GM18519 (cell line): Measurements from ENCODE around the gene C2CD2L.
A peak's percentile ranks its signal among the peaks of the same experiment; 100 is the strongest.
"Not testable (repeated sequence)": the region's sequence is repeated elsewhere in the genome, so short reads cannot be mapped to it uniquely, and the experiment has no call there.

Source experiments
- ATAC-seq: cut with Tn5 transposase; IDR thresholded peaks from one replicate; pipeline ENCODE4 v1.9.1; 2021; ENCODE audit warnings: mild to moderate bottlenecking, moderate library complexity; ENCODE audit not compliant: unreplicated experiment, low FRiP score

C2CD2L gene

GRCh38 chr11:119092880-119093842, 14.0 kb upstream of the C2CD2L start:
- no peak for ATAC-seq

DNA sequence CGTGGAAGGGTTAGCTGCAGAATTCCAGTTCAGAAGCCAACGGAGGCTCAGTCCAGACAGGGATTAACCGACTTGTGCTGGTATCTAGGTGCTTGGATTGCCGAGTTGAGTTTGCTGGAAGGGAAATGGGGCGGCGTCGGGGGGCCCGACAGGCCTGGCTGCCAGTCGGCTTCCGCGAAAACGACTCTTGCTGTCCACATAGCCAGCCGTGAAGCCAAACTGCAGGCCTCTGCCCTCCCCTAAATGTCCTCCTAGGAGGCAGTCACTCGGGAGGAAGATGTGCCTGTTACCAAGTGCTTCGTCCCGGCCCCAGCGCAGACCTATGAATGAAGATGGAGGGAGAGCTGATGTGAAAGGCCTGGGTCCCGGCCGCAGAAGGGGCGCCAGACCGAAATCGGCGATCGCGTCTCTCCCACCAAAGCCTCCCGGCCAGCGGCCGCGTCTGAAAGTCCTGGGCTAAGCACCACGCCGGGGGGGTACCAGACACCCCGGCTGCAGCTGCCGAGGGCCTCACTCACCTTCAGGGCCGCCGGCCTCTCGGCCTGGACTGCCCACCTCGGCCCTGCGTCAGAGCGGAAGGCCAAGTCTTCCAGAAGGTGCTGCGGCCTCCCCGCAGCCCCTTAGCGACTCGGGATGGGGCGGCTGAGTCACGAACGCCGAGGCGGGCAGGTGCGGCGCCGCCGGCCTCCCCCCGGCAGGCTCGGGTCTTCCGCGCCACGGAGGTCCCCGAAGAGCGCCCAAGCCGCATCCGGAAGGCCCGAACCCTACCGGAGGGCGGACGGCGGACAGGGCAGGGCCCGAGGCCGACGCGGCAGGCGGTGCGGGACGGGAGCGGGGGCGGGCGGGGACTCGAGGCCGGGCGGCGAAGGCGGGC, 13.0 kb upstream of the C2CD2L start:
- no peak for ATAC-seq

DNA sequence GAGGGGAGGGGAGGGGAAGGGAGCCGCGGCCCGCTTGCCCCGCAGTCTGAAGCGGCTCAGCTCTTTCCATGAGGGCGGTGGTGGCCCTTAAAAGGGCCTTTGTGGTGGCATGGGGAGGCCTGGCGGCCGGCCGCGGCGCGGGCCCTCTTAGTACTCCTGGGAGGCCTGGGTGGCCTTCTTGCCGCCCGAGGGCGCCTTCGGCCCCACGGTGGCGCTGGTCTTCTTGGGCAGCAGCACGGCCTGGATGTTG, 12.4 kb upstream of the C2CD2L start:
- ATAC-seq = peak; percentile 21

DNA sequence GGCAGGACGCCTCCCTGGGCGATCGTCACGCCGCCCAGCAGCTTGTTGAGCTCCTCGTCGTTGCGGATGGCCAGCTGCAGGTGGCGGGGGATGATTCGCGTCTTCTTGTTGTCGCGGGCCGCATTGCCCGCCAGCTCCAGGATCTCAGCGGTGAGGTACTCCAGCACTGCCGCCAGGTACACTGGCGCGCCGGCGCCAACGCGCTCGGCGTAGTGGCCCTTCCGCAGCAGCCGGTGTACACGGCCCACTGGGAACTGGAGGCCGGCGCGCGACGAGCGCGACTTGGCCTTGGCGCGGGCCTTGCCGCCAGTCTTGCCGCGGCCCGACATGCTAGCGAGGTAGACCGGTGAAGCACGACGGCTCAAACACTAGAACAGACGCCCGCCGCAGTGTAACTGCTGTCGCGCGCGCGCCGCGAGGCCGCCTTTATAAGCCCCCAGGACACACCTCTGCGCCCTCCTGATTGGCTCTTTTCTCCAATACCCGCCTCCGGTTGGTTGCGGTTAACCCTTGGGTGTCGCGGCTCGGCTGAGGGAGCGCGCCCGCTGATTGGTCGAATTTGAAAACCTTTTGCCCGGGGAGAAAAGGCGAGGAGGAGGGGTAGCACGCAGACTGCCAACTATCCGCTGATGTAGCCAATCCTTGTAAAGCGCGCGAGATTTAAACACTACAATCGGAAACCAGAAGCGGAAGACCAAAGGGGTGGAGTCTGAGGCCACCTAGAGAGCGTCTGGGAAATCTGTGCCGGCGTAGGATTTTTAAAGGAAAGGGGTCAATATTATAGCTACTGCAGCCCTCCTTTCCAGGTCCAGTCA, 11.9 kb upstream of the C2CD2L start:
- peak; percentile 72 for ATAC-seq

GRCh38 chr11:119099711-119100110, 7.4 kb upstream of the C2CD2L start:
- no peak for ATAC-seq

- ATAC-seq = no peak
These were observed 6.7 kb upstream of the C2CD2L start for GRCh38 chr11:119100246-119100970.

DNA sequence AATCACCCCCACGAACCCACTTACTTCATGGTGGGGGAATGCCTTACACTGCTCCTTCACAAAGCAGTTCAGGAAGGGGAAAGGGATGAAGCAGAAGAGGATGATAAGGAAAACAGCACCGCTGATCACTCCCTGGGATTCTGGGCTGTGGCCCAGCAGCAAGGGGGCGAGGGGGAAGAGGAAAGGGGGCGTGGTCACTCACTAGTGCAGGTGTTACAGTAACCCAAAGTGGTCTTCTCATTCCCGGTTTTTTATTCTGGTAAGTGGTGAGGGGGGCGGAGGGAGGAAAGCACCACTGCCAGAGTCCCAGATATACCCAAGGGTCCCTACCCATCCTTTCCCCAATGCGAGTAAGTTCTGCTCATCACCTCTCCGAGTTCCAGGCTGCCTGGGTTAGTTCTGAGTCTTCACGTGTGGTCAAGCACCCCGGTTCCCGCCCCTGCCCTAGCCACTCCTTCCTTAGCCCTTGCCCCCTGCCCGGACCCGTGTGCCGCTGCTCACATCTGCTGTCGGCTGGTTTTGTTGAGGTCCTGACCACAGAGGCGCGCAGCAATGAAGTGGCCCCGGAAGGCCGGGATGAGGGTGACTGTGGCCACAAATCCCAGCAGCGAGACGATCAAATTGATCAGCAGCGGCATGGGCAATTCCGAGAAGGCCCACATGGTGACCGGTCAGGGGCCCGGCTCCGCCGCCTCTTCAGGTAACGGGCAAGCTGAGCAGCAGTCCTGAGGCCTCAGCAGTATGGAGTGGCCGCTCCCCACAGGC, 6.0 kb upstream of the C2CD2L start:
- ATAC-seq = no peak

- peak; percentile 67 for ATAC-seq
These were observed 5.3 kb upstream of the C2CD2L start, which contains the start of gene DPAGT1 for GRCh38 chr11:119101759-119102423. Gene DPAGT1 (minus strand): TSS chr11:119101853. CDS start chr11:119101655, 198 bp downstream.

DNA sequence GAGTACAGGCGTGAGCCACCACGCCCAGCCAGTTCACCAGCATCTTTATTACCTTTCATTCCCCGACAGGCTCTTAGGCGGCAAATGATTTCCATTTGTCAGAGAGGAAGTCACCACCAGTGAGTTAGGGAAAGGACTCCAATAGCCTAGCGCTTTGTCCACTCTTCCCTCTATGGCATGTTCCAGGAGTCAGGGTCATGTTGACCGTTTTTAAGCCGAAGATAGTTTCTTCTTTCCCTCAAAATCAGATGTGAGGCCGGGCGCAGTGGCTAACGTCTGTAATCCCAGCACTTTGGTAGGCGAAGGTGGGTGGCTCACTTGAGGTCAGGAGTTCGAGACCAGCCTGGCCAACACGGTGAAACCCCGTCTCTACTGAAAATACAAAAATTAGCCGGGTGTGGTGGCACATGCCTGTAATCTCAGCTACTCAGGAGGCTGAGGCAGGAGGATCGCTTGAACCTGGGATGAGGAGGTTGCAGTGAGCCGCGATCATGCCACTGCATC, 3.9 kb upstream of the C2CD2L start:
- ATAC-seq = not testable (repeated sequence)

DNA sequence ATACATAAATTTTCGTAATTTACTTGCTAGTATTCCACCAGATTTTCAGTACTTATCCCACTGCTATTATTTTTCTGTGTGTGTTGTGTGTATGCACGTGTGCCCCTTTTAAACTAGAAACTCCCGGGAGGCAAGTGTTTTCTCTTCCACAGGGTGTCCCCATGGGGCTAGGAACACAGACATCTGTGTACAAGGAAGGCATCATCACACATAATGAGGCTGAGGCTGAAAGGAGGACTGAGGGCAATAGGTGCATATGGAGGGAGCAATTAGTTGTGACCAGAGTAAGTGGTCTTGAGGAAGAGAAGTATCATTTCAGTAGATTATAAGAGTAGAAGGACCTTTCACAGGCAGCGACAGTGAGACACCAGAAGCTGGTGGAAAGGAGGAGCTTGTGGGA, 3.4 kb upstream of the C2CD2L start:
- no peak for ATAC-seq

GRCh38 chr11:119107538-119108145, 498 bp downstream of the C2CD2L start:
- ATAC-seq = peak; percentile 6

GRCh38 chr11:119108146-119108856, 1.2 kb downstream of the C2CD2L start:
- no peak for ATAC-seq

DNA sequence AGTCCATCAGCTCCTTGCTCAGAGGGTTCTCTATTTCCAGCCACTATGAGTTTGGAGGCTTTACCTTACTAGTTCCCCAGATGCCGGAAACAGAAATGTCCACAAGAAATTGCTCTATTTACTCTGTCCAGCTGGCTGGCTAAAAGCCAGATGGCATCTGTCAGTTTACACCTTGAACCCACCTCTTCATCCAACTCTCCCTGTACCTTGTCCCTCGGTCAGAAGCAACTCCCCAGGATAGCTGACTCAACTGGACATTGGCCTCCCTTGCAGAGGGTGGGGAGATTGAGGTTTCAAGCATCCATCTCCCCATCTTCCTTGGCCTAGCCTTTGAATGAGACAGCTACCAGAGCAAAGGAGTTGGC, 1.7 kb downstream of the C2CD2L start:
- no peak for ATAC-seq

GRCh38 chr11:119109843-119110242, 2.7 kb downstream of the C2CD2L start:
- ATAC-seq = no peak

GRCh38 chr11:119110439-119110838, 3.3 kb downstream of the C2CD2L start:
- no peak for ATAC-seq

GRCh38 chr11:119111361-119111925, 4.3 kb downstream of the C2CD2L start:
- no peak for ATAC-seq

DNA sequence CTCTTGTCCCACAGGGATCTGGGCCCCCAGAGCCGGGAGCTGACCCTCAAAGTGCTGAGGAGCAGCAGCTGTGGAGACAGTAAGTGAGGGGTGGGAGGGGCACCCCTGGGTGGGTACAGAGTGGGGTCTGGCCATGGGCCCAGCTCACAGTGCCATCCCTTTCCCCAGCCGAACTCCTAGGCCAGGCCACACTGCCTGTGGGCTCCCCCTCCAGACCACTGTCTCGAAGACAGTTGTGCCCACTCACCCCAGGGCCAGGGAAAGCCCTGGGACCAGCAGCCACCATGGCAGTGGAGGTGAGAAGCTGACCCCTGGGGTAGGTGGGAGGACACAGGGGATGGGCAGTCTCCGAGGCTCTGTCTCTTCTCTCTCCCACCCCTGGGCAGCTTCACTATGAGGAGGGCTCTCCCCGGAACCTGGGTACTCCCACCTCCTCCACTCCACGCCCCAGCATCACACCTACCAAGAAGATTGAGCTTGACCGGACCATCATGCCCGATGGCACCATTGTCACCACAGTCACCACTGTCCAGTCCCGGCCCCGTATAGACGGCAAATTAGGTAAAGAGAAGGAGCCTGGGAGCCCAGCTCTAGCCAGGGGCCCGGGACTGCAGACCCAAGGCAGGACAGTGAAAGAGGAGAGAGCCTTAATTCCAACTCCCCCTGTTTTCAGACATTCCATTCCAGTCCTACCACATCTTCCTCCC, 5.3 kb downstream of the C2CD2L start:
- ATAC-seq = no peak
